ENCODE results near the gene CATSPER3. TPM values are rescaled to one million over a fixed set of nuclear protein-coding genes. Genes with fewer than 3 reads are reported as not detected.

The CATSPER3 gene
- total and polyA plus RNA-seq, 2 donors (not counting 1 experiment from before 2014, with no cell fraction given) = 0.12 to 0.17 TPM

GRCh38 chr5:134957920-134958608 lies 9.6 kb upstream of the CATSPER3 start:
- Histone ChIP-seq H3K4me3 (replicated peaks in 1 of 4; ENCODE audit: control extremely low read depth in 1 of 4, insufficient read depth in 1 of 4, low read depth in 3 of 4, low read length in 4 of 4) (no peak overlapping the region), H3K36me3 (ENCODE audit: control insufficient read depth, insufficient read depth, low read length) (peaks cover 1% of the 10 kb centered on the region), H3K4me1 (ENCODE audit: control insufficient read depth, extremely low read depth, insufficient read depth, low read length) (no peaks in the 10 kb centered on the region), H3K27me3 (ENCODE audit: control insufficient read depth, insufficient read depth, low read length) (no peaks in the 10 kb centered on the region), H3K4me2 (ENCODE audit: extremely low read depth, insufficient read depth, low read length) (no peak overlapping the region), H2AFZ (ENCODE audit: low read length) (no peak overlapping the region), H3K27ac (ENCODE audit: insufficient read depth, low read length) (no peak overlapping the region), H3K9ac (ENCODE audit: insufficient read depth, low read length) (no peak overlapping the region), H3K9me3 (ENCODE audit: control insufficient read depth, insufficient read depth, low read depth, low read length) (no peaks in the 10 kb centered on the region), H3K79me2 (ENCODE audit: control insufficient read depth, insufficient read depth, low read length) (no peaks in the 10 kb centered on the region), H4K20me1 (ENCODE audit: control insufficient read depth, extremely low read depth, insufficient read depth, low read length) (no peaks in the 10 kb centered on the region)
- no peak for DNase-seq (ENCODE audit: low read depth in 2 of 2)
- TF ChIP-seq CTCF (conservative IDR thresholded peaks at IDR 0.05 in 1 of 2, IDR thresholded peaks at IDR 0.05 in 1 of 2; ENCODE audit: low read depth in 1 of 2, low read length in 2 of 2) = no peak

GRCh38 chr5:134958755-134959154 lies 9.0 kb upstream of the CATSPER3 start:
- no peak for DNase-seq (ENCODE audit: low read depth in 2 of 2)
- Histone ChIP-seq H3K4me3 (replicated peaks in 1 of 4; ENCODE audit: control extremely low read depth in 1 of 4, insufficient read depth in 1 of 4, low read depth in 3 of 4, low read length in 4 of 4) (no peak overlapping the region), H3K9me3 (ENCODE audit: control insufficient read depth, insufficient read depth, low read depth, low read length) (no peaks in the 10 kb centered on the region), H3K4me2 (ENCODE audit: extremely low read depth, insufficient read depth, low read length) (no peak overlapping the region), H3K9ac (ENCODE audit: insufficient read depth, low read length) (no peak overlapping the region), H3K27me3 (ENCODE audit: control insufficient read depth, insufficient read depth, low read length) (no peaks in the 10 kb centered on the region), H3K27ac (ENCODE audit: insufficient read depth, low read length) (no peak overlapping the region), H3K4me1 (ENCODE audit: control insufficient read depth, extremely low read depth, insufficient read depth, low read length) (no peaks in the 10 kb centered on the region), H3K79me2 (ENCODE audit: control insufficient read depth, insufficient read depth, low read length) (no peaks in the 10 kb centered on the region), H3K36me3 (ENCODE audit: control insufficient read depth, insufficient read depth, low read length) (peaks cover 1% of the 10 kb centered on the region), H2AFZ (ENCODE audit: low read length) (no peak overlapping the region), H4K20me1 (ENCODE audit: control insufficient read depth, extremely low read depth, insufficient read depth, low read length) (no peaks in the 10 kb centered on the region)
- TF ChIP-seq CTCF (conservative IDR thresholded peaks at IDR 0.05 in 1 of 2, IDR thresholded peaks at IDR 0.05 in 1 of 2; ENCODE audit: low read depth in 1 of 2, low read length in 2 of 2) (no peak), EZH2 (IDR thresholded peaks at IDR 0.05; ENCODE audit: low read length, missing control alignments) (no peak)

GRCh38 chr5:134963098-134963497 lies 4.6 kb upstream of the CATSPER3 start:
- no peak overlapping the region for H3K27ac ChIP-seq (ENCODE audit: insufficient read depth, low read length)
- no peak overlapping the region for H3K9ac ChIP-seq (ENCODE audit: insufficient read depth, low read length)
- no peak overlapping the region for H3K4me3 ChIP-seq (replicated peaks in 1 of 4; ENCODE audit: control extremely low read depth in 1 of 4, insufficient read depth in 1 of 4, low read depth in 3 of 4, low read length in 4 of 4)
- DNase-seq (ENCODE audit: low read depth in 2 of 2) = no peak
- no peak for TF ChIP-seq CTCF (conservative IDR thresholded peaks at IDR 0.05 in 1 of 2, IDR thresholded peaks at IDR 0.05 in 1 of 2; ENCODE audit: low read depth in 1 of 2, low read length in 2 of 2)
- TF ChIP-seq EZH2 (IDR thresholded peaks at IDR 0.05; ENCODE audit: low read length, missing control alignments) = no peak
- no peaks in the 10 kb centered on the region for H4K20me1 ChIP-seq (ENCODE audit: control insufficient read depth, extremely low read depth, insufficient read depth, low read length)
- peaks cover 1% of the 10 kb centered on the region for H3K36me3 ChIP-seq (ENCODE audit: control insufficient read depth, insufficient read depth, low read length)
- H3K27me3 ChIP-seq (ENCODE audit: control insufficient read depth, insufficient read depth, low read length) = no peaks in the 10 kb centered on the region
- no peaks in the 10 kb centered on the region for H3K9me3 ChIP-seq (ENCODE audit: control insufficient read depth, insufficient read depth, low read depth, low read length)
- H3K4me2 ChIP-seq (ENCODE audit: extremely low read depth, insufficient read depth, low read length) = no peak overlapping the region
- no peak overlapping the region for H2AFZ ChIP-seq (ENCODE audit: low read length)
- no peaks in the 10 kb centered on the region for H3K4me1 ChIP-seq (ENCODE audit: control insufficient read depth, extremely low read depth, insufficient read depth, low read length)
- no peaks in the 10 kb centered on the region for H3K79me2 ChIP-seq (ENCODE audit: control insufficient read depth, insufficient read depth, low read length)

All from fibroblast of lung (primary cell).